Neural cell (in vitro differentiated cells): ENCODE measurements around the gene RGS9. TPM values are rescaled to one million over a fixed set of nuclear protein-coding genes. Genes with fewer than 3 reads are reported as not detected.

ENCODE experiments used
- H2AFZ ChIP-seq: fragments of 200-600, 300-800 bp; sonication (generic), shearing (Covaris generic); 2 replicates; pipeline ENCODE4 v1.6.0; 2014; ENCODE audit warnings: low read depth, mild to moderate bottlenecking, antibody characterized with exemption, low read length, moderate library complexity
- H3F3A ChIP-seq: fragments of 200-600 bp; shearing (Covaris generic); 2 replicates; pipeline ENCODE4 v1.6.1; 2016; ENCODE audit warnings: mild to moderate bottlenecking, moderate library complexity, mixed read lengths, antibody characterized with exemption, low read length; ENCODE audit not compliant: insufficient read depth, poor library complexity, severe bottlenecking
- H3K27ac ChIP-seq: fragments of 200-600, 300-800 bp; sonication (generic), shearing (Covaris generic); 2 replicates; pipeline ENCODE4 v1.5.1; 2014; ENCODE audit warnings: mild to moderate bottlenecking, low read length, moderate library complexity
- H3K27me3 ChIP-seq: fragments of 300-800, 200-600 bp; sonication (generic), shearing (Covaris generic); 2 replicates; pipeline ENCODE4 v1.6.0; 2014; ENCODE audit warnings: mild to moderate bottlenecking, low read depth, low read length, moderate library complexity; ENCODE audit not compliant: insufficient read depth
- H3K36me3 ChIP-seq: fragments of 300-800, 200-600 bp; sonication (generic), shearing (Covaris generic); 2 replicates; pipeline ENCODE4 v1.5.1; 2014; ENCODE audit warnings: mild to moderate bottlenecking, antibody characterized with exemption, low read length, moderate library complexity; ENCODE audit not compliant: insufficient read depth
- H3K4me2 ChIP-seq: fragments of 300-800, 200-600 bp; sonication (generic), shearing (Covaris generic); 2 replicates; pipeline ENCODE4 v1.6.0; 2014; ENCODE audit warnings: mild to moderate bottlenecking, low read length
- H3K4me3 ChIP-seq: fragments of 300-800, 200-600 bp; sonication (generic), shearing (Covaris generic); 2 replicates; pipeline ENCODE4 v1.5.1; 2014; ENCODE audit warnings: mild to moderate bottlenecking, low read length, moderate library complexity
- H3K79me2 ChIP-seq: fragments of 200-600 bp; shearing (Covaris generic); replicated peaks from 2 replicates; pipeline ENCODE4 v1.6.0; 2014; ENCODE audit warnings: mild to moderate bottlenecking, low read length, moderate library complexity; ENCODE audit not compliant: insufficient read depth
- H3K9ac ChIP-seq: fragments of 300-800, 200-600 bp; sonication (generic), shearing (Covaris generic); 2 replicates; pipeline ENCODE4 v1.6.1; 2016; ENCODE audit warnings: mild to moderate bottlenecking, low read length, mixed read lengths
- H3K9me2 ChIP-seq: fragments of 200-600 bp; shearing (Covaris generic); 2 replicates; pipeline ENCODE4 v1.6.1; 2016; ENCODE audit warnings: mild to moderate bottlenecking, low read length, mixed read lengths; ENCODE audit not compliant: insufficient read depth
- H3K9me3 ChIP-seq: fragments of 200-600, 300-800 bp; sonication (generic), shearing (Covaris generic); 2 replicates; pipeline ENCODE4 v1.6.1; 2016; ENCODE audit warnings: mild to moderate bottlenecking, mixed run types, low read length, moderate library complexity, mixed read lengths
- H4K20me1 ChIP-seq: fragments of 200-600 bp; shearing (Covaris generic); 2 replicates; pipeline ENCODE4 v1.6.1; 2016; ENCODE audit warnings: mild to moderate bottlenecking, mixed run types; ENCODE audit not compliant: insufficient read depth
- EP300 ChIP-seq: fragments of 450-650 bp; conservative IDR thresholded peaks from 2 replicates; pipeline ENCODE4 v1.6.1; 2014; ENCODE audit warnings: antibody characterized with exemption, mild to moderate bottlenecking, moderate library complexity; ENCODE audit not compliant: poor library complexity, severe bottlenecking
- EZH2 ChIP-seq: fragments of 200-600, 300-800 bp; shearing (Covaris generic), sonication (generic); IDR thresholded peaks from 2 replicates; pipeline ENCODE4 v1.6.1; 2014; ENCODE audit warnings: antibody characterized with exemption, low read length, borderline replicate concordance, mild to moderate bottlenecking; ENCODE audit not compliant: insufficient read depth, poor library complexity, severe bottlenecking
- MXI1 ChIP-seq: fragments of 450-650 bp; conservative IDR thresholded peaks from 2 replicates; pipeline ENCODE4 v1.6.1; 2014; ENCODE audit warnings: antibody characterized with exemption, mild to moderate bottlenecking; ENCODE audit not compliant: poor library complexity, severe bottlenecking
- POLR2AphosphoS5 ChIP-seq: IDR thresholded peaks from 2 replicates; pipeline ENCODE4 v1.6.1; 2012
- RAD21 ChIP-seq: fragments of 450-650 bp; conservative IDR thresholded peaks from 2 replicates; pipeline ENCODE4 v1.6.1; 2014; ENCODE audit warnings: antibody characterized with exemption, mild to moderate bottlenecking, moderate library complexity
- SMC3 ChIP-seq: fragments of 450-650 bp; conservative IDR thresholded peaks from 2 replicates; pipeline ENCODE4 v1.6.1; 2014; ENCODE audit warnings: antibody characterized with exemption, mild to moderate bottlenecking, moderate library complexity; ENCODE audit not compliant: poor library complexity
- TAF1 ChIP-seq: IDR thresholded peaks from 2 replicates; pipeline ENCODE4 v1.6.1; 2012; ENCODE audit warnings: low read depth
- polyA plus RNA-seq: library from polyadenylated mRNA; depleted of rRNA; stranded (reverse); fragments of >200 nt; gene quantifications from 2 replicates; pipeline ENCODE4 v1.2.3, GENCODE V29; 2014
- TF ChIP-seq, protein P1 (sequence below): IDR thresholded peaks from 2 replicates; pipeline ENCODE4 v1.6.1; 2012; ENCODE audit warnings: borderline replicate concordance
- TF ChIP-seq, protein P2 (sequence below): fragments of 450-650 bp; IDR thresholded peaks from 2 replicates; pipeline ENCODE4 v1.5.1; 2014; ENCODE audit warnings: antibody characterized with exemption, mild to moderate bottlenecking, moderate library complexity; ENCODE audit not compliant: poor library complexity, severe bottlenecking

RGS9 gene
- polyA plus RNA-seq, 1 donor from 2014 or later = 6.8 TPM

DNA sequence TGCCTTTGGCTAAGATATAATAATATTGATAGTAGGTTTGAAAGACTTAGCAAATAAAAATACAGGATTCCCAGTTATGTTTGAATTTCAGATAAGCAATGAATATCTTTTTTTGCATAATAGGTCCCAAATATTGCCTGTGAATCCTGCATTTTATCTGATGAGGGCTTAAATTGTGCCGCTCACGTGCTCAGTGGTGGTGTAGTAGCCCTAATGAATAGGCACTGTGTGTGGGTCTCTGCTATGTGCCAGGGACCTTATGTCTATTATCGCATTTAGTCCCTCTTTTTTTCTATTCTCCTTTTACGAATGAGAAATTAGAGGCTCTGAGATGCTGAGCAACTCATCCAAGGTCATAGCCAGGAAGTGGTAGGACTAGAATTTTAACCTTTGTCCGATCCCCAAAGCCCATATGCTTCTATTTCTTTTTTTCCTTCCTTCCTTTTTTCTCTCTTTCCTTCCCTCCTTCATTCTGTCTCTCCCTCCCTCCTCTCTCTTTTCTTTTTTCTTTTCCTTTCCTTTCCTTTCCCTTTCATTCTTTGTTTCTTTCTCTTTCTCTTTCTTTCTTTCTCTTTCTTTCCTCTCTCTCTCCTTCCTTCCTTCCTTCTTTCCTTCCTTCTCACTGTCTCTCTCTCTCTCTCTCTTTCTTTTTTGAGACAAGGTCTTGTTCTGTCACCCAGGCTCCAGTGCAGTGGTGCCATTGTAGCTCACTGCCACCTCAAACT lies 47.2 kb downstream of the RGS9 start:
- H3K36me3 ChIP-seq = no peaks in the 10 kb centered on the region
- TF ChIP-seq EP300 (no peak), EZH2 (no peak), TAF1 (no peak), RAD21 (no peak), POLR2AphosphoS5 (no peak)
- TF ChIP-seq, protein P1, sequence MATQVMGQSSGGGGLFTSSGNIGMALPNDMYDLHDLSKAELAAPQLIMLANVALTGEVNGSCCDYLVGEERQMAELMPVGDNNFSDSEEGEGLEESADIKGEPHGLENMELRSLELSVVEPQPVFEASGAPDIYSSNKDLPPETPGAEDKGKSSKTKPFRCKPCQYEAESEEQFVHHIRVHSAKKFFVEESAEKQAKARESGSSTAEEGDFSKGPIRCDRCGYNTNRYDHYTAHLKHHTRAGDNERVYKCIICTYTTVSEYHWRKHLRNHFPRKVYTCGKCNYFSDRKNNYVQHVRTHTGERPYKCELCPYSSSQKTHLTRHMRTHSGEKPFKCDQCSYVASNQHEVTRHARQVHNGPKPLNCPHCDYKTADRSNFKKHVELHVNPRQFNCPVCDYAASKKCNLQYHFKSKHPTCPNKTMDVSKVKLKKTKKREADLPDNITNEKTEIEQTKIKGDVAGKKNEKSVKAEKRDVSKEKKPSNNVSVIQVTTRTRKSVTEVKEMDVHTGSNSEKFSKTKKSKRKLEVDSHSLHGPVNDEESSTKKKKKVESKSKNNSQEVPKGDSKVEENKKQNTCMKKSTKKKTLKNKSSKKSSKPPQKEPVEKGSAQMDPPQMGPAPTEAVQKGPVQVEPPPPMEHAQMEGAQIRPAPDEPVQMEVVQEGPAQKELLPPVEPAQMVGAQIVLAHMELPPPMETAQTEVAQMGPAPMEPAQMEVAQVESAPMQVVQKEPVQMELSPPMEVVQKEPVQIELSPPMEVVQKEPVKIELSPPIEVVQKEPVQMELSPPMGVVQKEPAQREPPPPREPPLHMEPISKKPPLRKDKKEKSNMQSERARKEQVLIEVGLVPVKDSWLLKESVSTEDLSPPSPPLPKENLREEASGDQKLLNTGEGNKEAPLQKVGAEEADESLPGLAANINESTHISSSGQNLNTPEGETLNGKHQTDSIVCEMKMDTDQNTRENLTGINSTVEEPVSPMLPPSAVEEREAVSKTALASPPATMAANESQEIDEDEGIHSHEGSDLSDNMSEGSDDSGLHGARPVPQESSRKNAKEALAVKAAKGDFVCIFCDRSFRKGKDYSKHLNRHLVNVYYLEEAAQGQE = no peak
- TF ChIP-seq, protein P2, sequence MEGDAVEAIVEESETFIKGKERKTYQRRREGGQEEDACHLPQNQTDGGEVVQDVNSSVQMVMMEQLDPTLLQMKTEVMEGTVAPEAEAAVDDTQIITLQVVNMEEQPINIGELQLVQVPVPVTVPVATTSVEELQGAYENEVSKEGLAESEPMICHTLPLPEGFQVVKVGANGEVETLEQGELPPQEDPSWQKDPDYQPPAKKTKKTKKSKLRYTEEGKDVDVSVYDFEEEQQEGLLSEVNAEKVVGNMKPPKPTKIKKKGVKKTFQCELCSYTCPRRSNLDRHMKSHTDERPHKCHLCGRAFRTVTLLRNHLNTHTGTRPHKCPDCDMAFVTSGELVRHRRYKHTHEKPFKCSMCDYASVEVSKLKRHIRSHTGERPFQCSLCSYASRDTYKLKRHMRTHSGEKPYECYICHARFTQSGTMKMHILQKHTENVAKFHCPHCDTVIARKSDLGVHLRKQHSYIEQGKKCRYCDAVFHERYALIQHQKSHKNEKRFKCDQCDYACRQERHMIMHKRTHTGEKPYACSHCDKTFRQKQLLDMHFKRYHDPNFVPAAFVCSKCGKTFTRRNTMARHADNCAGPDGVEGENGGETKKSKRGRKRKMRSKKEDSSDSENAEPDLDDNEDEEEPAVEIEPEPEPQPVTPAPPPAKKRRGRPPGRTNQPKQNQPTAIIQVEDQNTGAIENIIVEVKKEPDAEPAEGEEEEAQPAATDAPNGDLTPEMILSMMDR = no peak
- no peaks in the 10 kb centered on the region for H3K27me3 ChIP-seq
- H3F3A ChIP-seq = no peaks in the 10 kb centered on the region
- H3K27ac ChIP-seq = no peak overlapping the region
- H4K20me1 ChIP-seq = no peaks in the 10 kb centered on the region
- H3K4me2 ChIP-seq = no peak overlapping the region
- H3K9me2 ChIP-seq = no peaks in the 10 kb centered on the region
- H3K9me3 ChIP-seq = no peaks in the 10 kb centered on the region
- no peaks in the 10 kb centered on the region for H3K79me2 ChIP-seq
- no peak overlapping the region for H3K4me3 ChIP-seq
- no peak overlapping the region for H3K9ac ChIP-seq
- H2AFZ ChIP-seq = no peak overlapping the region

DNA sequence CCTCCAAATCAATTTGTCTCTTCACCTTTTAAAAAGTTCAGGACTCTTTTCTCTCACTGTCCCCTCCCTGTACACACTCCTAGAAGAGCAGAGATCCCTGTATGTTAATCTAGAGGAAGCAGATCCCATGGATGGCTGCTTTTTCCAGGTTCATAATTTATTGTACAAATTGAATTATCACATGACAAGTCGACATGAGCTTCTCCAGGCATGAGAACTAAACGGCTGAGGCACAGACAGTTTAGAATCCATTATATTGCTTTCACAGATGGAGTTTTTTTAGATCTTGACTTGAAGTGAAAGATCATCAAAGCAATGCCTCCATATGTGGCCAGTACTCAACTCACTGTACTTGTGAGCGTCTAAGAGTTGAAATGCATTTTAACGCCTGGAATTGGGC lies 47.9 kb downstream of the RGS9 start:
- Histone ChIP-seq H2AFZ (no peak overlapping the region), H3K79me2 (no peaks in the 10 kb centered on the region), H3K9ac (no peak overlapping the region), H3K27me3 (no peaks in the 10 kb centered on the region), H3K4me3 (no peak overlapping the region), H3K9me2 (no peaks in the 10 kb centered on the region), H3K9me3 (no peaks in the 10 kb centered on the region), H3K36me3 (no peaks in the 10 kb centered on the region), H3K4me2 (peak overlapping the region; percentile 26), H3F3A (no peaks in the 10 kb centered on the region), H4K20me1 (no peaks in the 10 kb centered on the region), H3K27ac (peak overlapping the region; percentile 22)
- TF ChIP-seq, protein P1 = no peak
- TF ChIP-seq RAD21 = no peak
- no peak for TF ChIP-seq MXI1
- TF ChIP-seq EP300 = no peak
- TF ChIP-seq SMC3 = no peak
- no peak for TF ChIP-seq TAF1
- no peak for TF ChIP-seq POLR2AphosphoS5
- TF ChIP-seq, protein P2 = no peak
- no peak for TF ChIP-seq EZH2
